ENCODE measurements around the gene SYP. TPM values are rescaled to one million over a fixed set of nuclear protein-coding genes. Genes with fewer than 3 reads are reported as not detected.

The SYP gene
- total and polyA plus RNA-seq, 2 donors (not counting 1 experiment from before 2014, with no cell fraction given), result 1.2 to 1.6 TPM

GRCh38 chrX:49178537-49178936, 21.5 kb downstream of the SYP start:
- no peak overlapping the region for H3K27ac Mint-ChIP-seq
- ATAC-seq (ENCODE audit: low read depth), result no peak
- H3K4me1 Mint-ChIP-seq, result peaks cover 24% of the 10 kb centered on the region
- H3K27ac ChIP-seq (ENCODE audit: low read length in 2 of 2), result no peak overlapping the region
- H3K4me3 Mint-ChIP-seq, result no peak overlapping the region
- H3K9ac ChIP-seq (ENCODE audit: low read length), result no peak overlapping the region
- no peak overlapping the region for H3K4me3 ChIP-seq (ENCODE audit: control extremely low read depth in 1 of 5, extremely low read depth in 1 of 5, insufficient read depth in 1 of 5, low read depth in 2 of 5, low read length in 4 of 5)
- peaks cover 0 to 10% of the 10 kb centered on the region in 2 donors for H3K4me1 ChIP-seq (ENCODE audit: control insufficient read depth in 2 of 2, insufficient read depth in 2 of 2, low read length in 2 of 2)
- CTCF ChIA-PET, result interaction anchor here (1.6 kb wide), 1 partner anchor 12 kb away, joined by 6 read pairs; no protein-coding TSS in a partner anchor
- intact Hi-C loops (cut with micrococcal nuclease), result no loop called here
- no peaks in the 10 kb centered on the region for H3K27me3 Mint-ChIP-seq
- peaks cover 0 to 29% of the 10 kb centered on the region in 2 experiments for H3K36me3 ChIP-seq (replicated peaks in 1 of 2; ENCODE audit: control extremely low read depth in 1 of 2, control insufficient read depth in 1 of 2, extremely low read depth in 1 of 2, insufficient read depth in 2 of 2, low read length in 1 of 2)
- H3K9me3 ChIP-seq (ENCODE audit: control extremely low read depth in 1 of 3, control insufficient read depth in 2 of 3, insufficient read depth in 1 of 3, low read length in 2 of 3), result no peaks in the 10 kb centered on the region
- no CpG with 5 or more reads among the region's 3 CpGs for WGBS (ENCODE audit: insufficient coverage)
- no peak for DNase-seq
- peaks cover 1% of the 10 kb centered on the region for H4K20me1 ChIP-seq (ENCODE audit: control insufficient read depth, insufficient read depth, low read length, poor library complexity, severe bottlenecking)
- peaks cover 3% of the 10 kb centered on the region for H3K79me2 ChIP-seq (ENCODE audit: control insufficient read depth, insufficient read depth, low read length)
- no peak overlapping the region for H3K4me2 ChIP-seq (replicated peaks; ENCODE audit: low read depth, low read length, poor library complexity, severe bottlenecking)
- TF ChIP-seq CTCF (IDR thresholded peaks at IDR 0.05) (no peak), EZH2 (IDR thresholded peaks at IDR 0.05; ENCODE audit: borderline replicate concordance, insufficient read depth, low read depth, low read length, poor library complexity, severe bottlenecking) (no peak)
- H2AFZ ChIP-seq (ENCODE audit: insufficient read depth, low read depth, low read length, poor library complexity, severe bottlenecking), result no peak overlapping the region
- no peaks in the 10 kb centered on the region for H3K27me3 ChIP-seq (replicated peaks in 1 of 4; ENCODE audit: control extremely low read depth in 1 of 4, control insufficient read depth in 3 of 4, insufficient read depth in 4 of 4, low read length in 3 of 4)
- no peaks in the 10 kb centered on the region for H3K9me3 Mint-ChIP-seq (ENCODE audit: insufficient read depth)
- POLR2A ChIA-PET, result no interaction called here

- Mint-ChIP-seq H3K9me3 (ENCODE audit: insufficient read depth) (no peaks in the 10 kb centered on the region), H3K27ac (peak overlapping the region; percentile 69), H3K4me3 (no peak overlapping the region), H3K27me3 (no peaks in the 10 kb centered on the region), H3K4me1 (peaks cover 28% of the 10 kb centered on the region)
- H3K4me3 ChIP-seq (ENCODE audit: control extremely low read depth in 1 of 5, extremely low read depth in 1 of 5, insufficient read depth in 1 of 5, low read depth in 2 of 5, low read length in 4 of 5), result no peak overlapping the region
- no peak for ATAC-seq (ENCODE audit: low read depth)
- H3K27me3 ChIP-seq (replicated peaks in 1 of 4; ENCODE audit: control extremely low read depth in 1 of 4, control insufficient read depth in 3 of 4, insufficient read depth in 4 of 4, low read length in 3 of 4), result no peaks in the 10 kb centered on the region
- H3K9ac ChIP-seq (ENCODE audit: low read length), result no peak overlapping the region
- ChIA-PET CTCF (interaction anchor here (1.3 to 1.6 kb wide), 3 partner anchors 11 to 58 kb away, joined by 3 to 7 read pairs (median 6); no protein-coding TSS in a partner anchor), POLR2A (interaction anchor here (0.9 kb wide), 1 partner anchor 10 kb away, joined by 3 read pairs; no protein-coding TSS in a partner anchor)
- TF ChIP-seq CTCF (IDR thresholded peaks at IDR 0.05) (no peak), EZH2 (IDR thresholded peaks at IDR 0.05; ENCODE audit: borderline replicate concordance, insufficient read depth, low read depth, low read length, poor library complexity, severe bottlenecking) (no peak)
- no peak for DNase-seq
- H4K20me1 ChIP-seq (ENCODE audit: control insufficient read depth, insufficient read depth, low read length, poor library complexity, severe bottlenecking), result peaks cover 7% of the 10 kb centered on the region
- peaks cover 8% of the 10 kb centered on the region for H3K79me2 ChIP-seq (ENCODE audit: control insufficient read depth, insufficient read depth, low read length)
- no peak overlapping the region for H3K4me2 ChIP-seq (replicated peaks; ENCODE audit: low read depth, low read length, poor library complexity, severe bottlenecking)
- H3K36me3 ChIP-seq (replicated peaks in 1 of 2; ENCODE audit: control extremely low read depth in 1 of 2, control insufficient read depth in 1 of 2, extremely low read depth in 1 of 2, insufficient read depth in 2 of 2, low read length in 1 of 2), result peaks cover 0 to 29% of the 10 kb centered on the region in 2 experiments
- intact Hi-C loops (cut with micrococcal nuclease), result no loop called here
- 96% methylated on average over 13 of the region's 23 CpGs for WGBS (ENCODE audit: insufficient coverage)
- H3K4me1 ChIP-seq (ENCODE audit: control insufficient read depth in 2 of 2, insufficient read depth in 2 of 2, low read length in 2 of 2), result peaks cover 4 to 16% of the 10 kb centered on the region in 2 donors
- no peak overlapping the region for H2AFZ ChIP-seq (ENCODE audit: insufficient read depth, low read depth, low read length, poor library complexity, severe bottlenecking)
- no peaks in the 10 kb centered on the region for H3K9me3 ChIP-seq (ENCODE audit: control extremely low read depth in 1 of 3, control insufficient read depth in 2 of 3, insufficient read depth in 1 of 3, low read length in 2 of 3)
- no peak overlapping the region for H3K27ac ChIP-seq (ENCODE audit: low read length in 2 of 2)
Measured at GRCh38 chrX:49177873-49178480, 22.0 kb downstream of the SYP start.

Measured in B cell (primary cell).